GM12891 (cell line): ENCODE data around the gene MTNR1A.

Experiments used
- POLR2A ChIP-seq: IDR thresholded peaks from 2 replicates; pipeline ENCODE4 v1.6.1; 2011; ENCODE audit warnings: low read depth, low read length, control low read depth
- POLR2AphosphoS5 ChIP-seq: IDR thresholded peaks from 2 replicates; pipeline ENCODE4 v1.6.1; 2011; ENCODE audit warnings: low read depth, low read length, control low read depth
- POU2F2 ChIP-seq: IDR thresholded peaks from 2 replicates; pipeline ENCODE4 v1.6.1; 2011; ENCODE audit warnings: low read depth, mild to moderate bottlenecking, control low read depth, low read length, moderate library complexity
- SPI1 ChIP-seq: IDR thresholded peaks from 2 replicates; pipeline ENCODE4 v1.6.1; 2011; ENCODE audit warnings: low read depth, low read length, control low read depth
- TAF1 ChIP-seq: IDR thresholded peaks from 2 replicates; pipeline ENCODE4 v1.6.1; 2011; ENCODE audit warnings: low read depth, low read length, control low read depth

- TF ChIP-seq TAF1, result no peak
- TF ChIP-seq POLR2A, result no peak
- no peak for TF ChIP-seq SPI1
- no peak for TF ChIP-seq POLR2AphosphoS5
- no peak for TF ChIP-seq POU2F2
Observed at GRCh38 chr4:186514271-186514950, 41.0 kb downstream of the MTNR1A start.
